Measurements from ENCODE around the gene MFSD8.
"Not testable (repeated sequence)": the region's sequence is repeated elsewhere in the genome, so short reads cannot be mapped to it uniquely, and the experiment has no call there.

MFSD8 gene

DNA sequence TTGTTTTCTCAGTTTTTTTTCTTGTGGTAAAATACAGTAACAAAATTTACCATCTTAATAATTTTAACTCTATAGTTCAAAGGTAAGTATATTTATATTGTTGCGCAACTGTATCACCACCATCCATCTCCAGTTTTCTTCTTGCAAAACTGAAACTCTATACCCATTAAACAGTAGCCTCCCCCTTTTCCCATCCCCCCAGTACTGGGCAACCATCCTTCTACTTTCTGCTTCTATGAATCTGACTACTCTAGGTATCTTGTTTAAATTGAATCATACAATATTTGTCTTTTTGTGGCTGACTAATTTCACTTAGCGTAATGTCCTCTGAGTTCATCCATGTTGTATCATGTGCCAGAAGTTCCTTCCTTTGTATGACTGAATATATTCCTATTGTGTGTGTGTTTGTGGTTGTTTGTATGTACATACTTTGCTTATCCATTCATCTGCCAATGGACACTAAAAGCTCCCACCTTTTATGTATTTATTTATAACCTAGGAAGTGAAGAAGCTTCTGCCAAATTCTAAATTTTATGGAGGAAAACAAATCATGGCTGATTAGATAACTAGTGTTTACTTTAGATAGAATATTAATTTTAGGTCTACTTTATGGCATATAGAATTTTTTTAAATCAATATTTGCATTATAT, 10.3 kb upstream of the MFSD8 start:
- Histone ChIP-seq H3K27me3 (ENCODE audit: control insufficient read depth, insufficient read depth, low read length) (no peaks in the 10 kb centered on the region), H3K9ac (ENCODE audit: low read length) (no peak overlapping the region), H3K4me1 (ENCODE audit: control insufficient read depth, low read depth, low read length) (peaks cover 6% of the 10 kb centered on the region), H3K27ac (ENCODE audit: low read length) (no peak overlapping the region), H3K9me3 (ENCODE audit: control insufficient read depth, low read depth, low read length) (no peaks in the 10 kb centered on the region), H3K4me3 (ENCODE audit: low read length) (no peak overlapping the region), H3K36me3 (ENCODE audit: control insufficient read depth, low read depth, low read length) (no peaks in the 10 kb centered on the region)

DNA sequence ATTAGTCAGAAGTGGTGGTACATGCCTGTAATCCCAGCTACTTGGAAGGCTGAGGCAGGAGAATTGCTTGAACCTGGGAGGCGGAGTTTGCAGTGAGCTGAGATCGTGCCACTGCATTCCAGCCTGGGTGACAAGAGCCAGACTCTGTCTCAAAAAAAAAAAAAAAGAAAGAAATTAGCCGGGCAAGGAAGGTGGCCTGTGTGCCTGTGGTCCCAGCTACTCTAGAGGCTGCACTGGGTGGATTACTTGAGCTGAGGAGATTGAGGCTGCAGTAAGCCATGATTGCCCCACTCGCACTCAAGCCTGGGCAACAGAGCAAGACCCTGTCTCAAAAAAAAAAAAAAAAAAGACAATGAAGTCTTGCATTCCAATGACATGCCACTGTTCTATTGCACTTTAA, 6.0 kb upstream of the MFSD8 start:
- H3K9ac ChIP-seq (ENCODE audit: low read length); H3K4me1 ChIP-seq (ENCODE audit: control insufficient read depth, low read depth, low read length); H3K27ac ChIP-seq (ENCODE audit: low read length); H3K27me3 ChIP-seq (ENCODE audit: control insufficient read depth, insufficient read depth, low read length); H3K9me3 ChIP-seq (ENCODE audit: control insufficient read depth, low read depth, low read length); H3K36me3 ChIP-seq (ENCODE audit: control insufficient read depth, low read depth, low read length); H3K4me3 ChIP-seq (ENCODE audit: low read length): not testable (repeated sequence)

DNA sequence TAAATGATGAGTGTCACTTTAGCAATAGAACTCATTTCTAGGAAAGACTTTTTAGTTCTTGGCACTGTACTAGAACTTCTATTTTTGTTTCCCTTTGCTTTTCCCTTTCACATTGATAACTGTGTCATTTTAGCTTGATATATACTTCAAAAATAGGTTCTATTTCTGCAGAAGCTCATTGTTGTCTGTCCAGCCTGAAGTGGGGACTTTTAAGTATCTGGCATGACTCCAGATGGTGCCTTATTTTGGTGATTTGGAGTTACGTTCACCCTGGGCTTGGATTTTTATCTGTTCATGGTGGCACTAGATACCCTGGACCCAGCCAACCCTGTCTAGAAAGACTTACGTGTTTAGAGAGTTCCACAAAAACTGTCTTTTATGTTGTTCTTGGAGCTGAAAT, 3.6 kb upstream of the MFSD8 start:
- Histone ChIP-seq H3K4me3 (ENCODE audit: low read length) (no peak overlapping the region), H3K9me3 (ENCODE audit: control insufficient read depth, low read depth, low read length) (no peaks in the 10 kb centered on the region), H3K27me3 (ENCODE audit: control insufficient read depth, insufficient read depth, low read length) (no peaks in the 10 kb centered on the region), H3K9ac (ENCODE audit: low read length) (no peak overlapping the region), H3K27ac (ENCODE audit: low read length) (no peak overlapping the region), H3K36me3 (ENCODE audit: control insufficient read depth, low read depth, low read length) (no peaks in the 10 kb centered on the region), H3K4me1 (ENCODE audit: control insufficient read depth, low read depth, low read length) (peaks cover 6% of the 10 kb centered on the region)

DNA sequence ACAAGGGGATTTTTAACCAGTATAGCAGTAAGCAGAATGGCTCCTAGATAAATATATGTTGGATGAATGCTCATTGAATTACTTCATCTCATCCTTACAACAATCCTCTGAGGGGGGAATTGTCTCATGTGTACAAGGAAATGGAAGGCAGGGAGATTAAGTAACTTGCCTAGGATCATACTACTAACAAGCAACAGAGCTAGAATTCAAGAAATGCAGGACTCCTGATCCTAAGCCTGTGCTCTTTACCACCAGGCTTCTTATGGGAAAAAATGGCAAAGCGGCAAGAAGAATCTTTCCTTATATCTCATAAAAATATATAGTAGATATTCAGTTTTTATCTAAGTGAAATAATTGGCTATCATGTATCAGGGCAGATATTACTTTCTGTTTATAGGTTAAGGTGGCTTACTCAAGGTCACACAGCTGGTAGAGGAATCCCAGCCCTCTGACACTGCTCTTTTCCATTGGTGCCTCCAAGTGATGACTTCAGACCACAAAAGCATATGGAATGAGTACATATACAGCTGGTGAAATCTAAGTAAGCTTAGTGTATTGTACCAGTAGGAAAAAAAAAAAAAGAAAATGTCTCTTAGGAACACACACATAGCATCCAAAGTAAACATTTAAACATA, 2.3 kb upstream of the MFSD8 start:
- Histone ChIP-seq H3K4me1 (ENCODE audit: control insufficient read depth, low read depth, low read length) (peaks cover 5% of the 10 kb centered on the region), H3K27me3 (ENCODE audit: control insufficient read depth, insufficient read depth, low read length) (no peaks in the 10 kb centered on the region), H3K36me3 (ENCODE audit: control insufficient read depth, low read depth, low read length) (no peaks in the 10 kb centered on the region), H3K4me3 (ENCODE audit: low read length) (no peak overlapping the region), H3K9me3 (ENCODE audit: control insufficient read depth, low read depth, low read length) (no peaks in the 10 kb centered on the region), H3K27ac (ENCODE audit: low read length) (no peak overlapping the region), H3K9ac (ENCODE audit: low read length) (no peak overlapping the region)

DNA sequence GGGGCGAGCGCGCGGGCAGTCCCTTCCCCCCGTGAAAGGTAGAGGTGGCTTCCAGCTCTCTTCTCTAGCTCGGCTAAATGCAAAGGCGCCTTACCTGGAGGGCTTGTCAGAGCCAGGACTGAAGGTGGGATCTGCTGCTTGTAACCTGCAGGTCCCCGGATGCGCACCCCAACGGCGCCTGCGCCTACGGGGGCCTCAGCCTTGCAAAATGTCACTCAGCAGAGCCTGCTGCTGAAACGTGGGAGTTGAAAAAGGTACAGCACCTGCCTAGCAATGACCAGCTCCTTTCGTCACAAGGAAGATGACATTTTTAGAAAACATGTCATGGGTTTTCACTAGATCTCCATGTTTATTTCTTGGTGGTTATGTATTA, 816 bp upstream of the MFSD8 start:
- H3K9me3 ChIP-seq (ENCODE audit: control insufficient read depth, low read depth, low read length) = no peaks in the 10 kb centered on the region
- no peaks in the 10 kb centered on the region for H3K4me1 ChIP-seq (ENCODE audit: control insufficient read depth, low read depth, low read length)
- no peak overlapping the region for H3K27ac ChIP-seq (ENCODE audit: low read length)
- no peaks in the 10 kb centered on the region for H3K27me3 ChIP-seq (ENCODE audit: control insufficient read depth, insufficient read depth, low read length)
- peak overlapping the region; percentile 99 for H3K4me3 ChIP-seq (ENCODE audit: low read length)
- H3K9ac ChIP-seq (ENCODE audit: low read length) = peak overlapping the region; percentile 92
- H3K36me3 ChIP-seq (ENCODE audit: control insufficient read depth, low read depth, low read length) = no peaks in the 10 kb centered on the region

DNA sequence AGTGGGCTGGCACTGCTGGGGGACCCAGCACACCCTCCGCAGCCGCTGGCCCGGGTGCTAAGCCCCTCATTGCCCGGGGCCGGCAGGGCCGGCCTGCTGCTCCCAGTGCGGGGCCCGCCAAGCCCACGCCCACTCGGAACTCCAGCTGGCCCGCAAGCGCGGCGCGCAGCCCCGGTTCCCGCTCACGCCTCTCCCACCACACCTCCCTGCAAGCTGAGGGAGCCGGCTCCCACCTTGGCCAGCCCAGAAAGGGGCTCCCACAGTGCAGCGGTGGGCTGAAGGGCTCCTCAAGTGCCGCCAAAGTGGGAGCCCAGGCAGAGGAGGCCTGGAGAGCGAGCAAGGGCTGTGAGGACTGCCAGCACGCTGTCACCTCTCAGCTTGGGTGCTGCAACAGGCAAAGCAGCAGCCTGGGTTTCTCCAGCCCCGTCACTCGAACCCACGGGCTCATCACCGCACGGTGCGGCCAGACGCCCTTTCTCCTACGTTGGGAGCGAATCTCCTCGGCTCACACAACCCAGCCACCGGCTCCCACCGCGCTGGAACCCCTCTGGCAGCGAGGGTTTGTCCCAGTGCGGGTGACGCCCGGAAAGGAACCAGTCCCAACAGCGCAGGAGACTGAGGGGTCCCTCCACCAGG, 429 bp downstream of the MFSD8 start:
- peak overlapping the region; percentile 92 for H3K9ac ChIP-seq (ENCODE audit: low read length)
- H3K27ac ChIP-seq (ENCODE audit: low read length) = peak overlapping the region; percentile 87
- not testable (repeated sequence) for H3K4me1 ChIP-seq (ENCODE audit: control insufficient read depth, low read depth, low read length)

DNA sequence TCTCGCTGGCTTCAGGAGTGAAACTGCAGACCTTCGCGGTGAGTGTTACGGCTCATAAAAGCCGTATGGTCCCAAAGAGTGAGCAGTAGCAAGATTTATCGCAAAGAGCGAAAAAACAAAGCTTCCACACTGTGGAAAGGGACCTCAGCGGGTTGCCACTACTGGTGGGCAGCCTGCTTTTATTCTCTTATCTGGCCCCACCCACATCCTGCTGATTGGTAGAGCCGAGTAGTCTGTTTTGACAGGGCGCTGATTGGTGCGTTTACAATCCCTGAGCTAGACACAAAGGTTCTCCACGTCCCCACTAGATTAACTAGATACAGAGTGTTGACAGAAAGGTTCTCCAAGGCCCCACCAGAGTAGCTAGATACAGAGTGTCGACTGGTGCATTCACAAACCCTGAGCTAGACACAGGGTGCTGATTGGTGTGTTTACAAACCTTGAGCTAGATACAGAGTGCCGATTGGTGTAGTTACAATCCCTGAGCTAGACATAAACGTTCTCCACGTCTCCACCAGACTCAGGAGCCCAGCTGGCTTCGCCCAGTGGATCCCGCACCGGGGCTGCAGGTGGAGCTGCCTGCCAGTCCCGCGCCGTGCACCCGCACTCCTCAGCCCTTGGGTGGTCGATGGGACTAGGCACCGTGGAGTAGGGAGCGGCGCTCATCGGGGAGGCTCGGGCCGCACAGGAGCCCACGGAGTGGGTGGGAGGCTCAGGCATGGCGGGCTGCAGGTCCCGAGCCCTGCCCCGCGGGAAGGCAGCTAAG, 1.2 kb downstream of the MFSD8 start:
- not testable (repeated sequence) for H3K27me3 ChIP-seq (ENCODE audit: control insufficient read depth, insufficient read depth, low read length); H3K27ac ChIP-seq (ENCODE audit: low read length); H3K9ac ChIP-seq (ENCODE audit: low read length); H3K4me1 ChIP-seq (ENCODE audit: control insufficient read depth, low read depth, low read length); H3K9me3 ChIP-seq (ENCODE audit: control insufficient read depth, low read depth, low read length); H3K36me3 ChIP-seq (ENCODE audit: control insufficient read depth, low read depth, low read length)
- H3K4me3 ChIP-seq (ENCODE audit: low read length) = peak overlapping the region; percentile 99

More for the DNA sequence above, 429 bp downstream of the MFSD8 start:
- peak overlapping the region; percentile 99 for H3K4me3 ChIP-seq (ENCODE audit: low read length)
- H3K9me3 ChIP-seq (ENCODE audit: control insufficient read depth, low read depth, low read length); H3K27me3 ChIP-seq (ENCODE audit: control insufficient read depth, insufficient read depth, low read length); H3K36me3 ChIP-seq (ENCODE audit: control insufficient read depth, low read depth, low read length): not testable (repeated sequence)

DNA sequence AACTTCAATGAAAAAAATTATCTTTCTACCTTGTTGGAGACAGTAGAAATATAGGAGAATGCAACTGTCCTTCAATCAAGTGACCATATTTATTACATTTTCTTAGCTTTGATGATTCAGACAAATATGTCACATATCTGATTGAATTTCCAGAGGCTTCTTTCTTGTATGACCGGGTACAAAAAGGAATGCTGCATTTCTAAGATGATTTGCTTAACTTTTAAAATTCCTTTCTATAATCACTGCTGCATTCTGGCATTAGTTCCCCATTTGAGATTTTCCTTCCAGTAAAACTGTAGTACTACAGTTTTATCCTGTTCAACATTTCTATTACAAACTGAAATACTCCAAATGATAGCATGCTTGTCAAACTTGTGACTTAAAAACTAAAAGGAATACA, 5.2 kb downstream of the MFSD8 start:
- Histone ChIP-seq H3K4me1 (ENCODE audit: control insufficient read depth, low read depth, low read length) (no peaks in the 10 kb centered on the region), H3K9me3 (ENCODE audit: control insufficient read depth, low read depth, low read length) (no peaks in the 10 kb centered on the region), H3K27ac (ENCODE audit: low read length) (no peak overlapping the region), H3K27me3 (ENCODE audit: control insufficient read depth, insufficient read depth, low read length) (no peaks in the 10 kb centered on the region), H3K36me3 (ENCODE audit: control insufficient read depth, low read depth, low read length) (peaks cover 6% of the 10 kb centered on the region), H3K4me3 (ENCODE audit: low read length) (no peak overlapping the region), H3K9ac (ENCODE audit: low read length) (no peak overlapping the region)

DNA sequence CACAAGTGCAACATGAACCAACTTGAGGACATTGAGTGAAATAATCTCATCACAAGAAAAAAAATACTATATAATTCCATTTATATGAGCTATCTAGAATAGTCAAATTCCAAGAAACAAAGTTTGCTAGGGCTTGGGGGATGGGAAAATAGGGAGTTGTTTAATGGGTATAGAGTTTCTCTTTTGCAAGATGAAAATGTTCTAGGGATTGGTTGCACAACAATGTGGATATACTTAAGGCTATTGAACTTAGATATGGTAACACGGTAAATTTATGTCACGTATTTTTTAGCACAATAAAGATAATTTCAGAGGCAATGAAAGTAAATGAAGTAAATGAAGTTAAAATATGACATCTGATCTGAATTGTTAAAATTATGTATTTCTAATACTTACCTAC, 7.9 kb downstream of the MFSD8 start:
- Histone ChIP-seq H3K36me3 (ENCODE audit: control insufficient read depth, low read depth, low read length) (peaks cover 6% of the 10 kb centered on the region), H3K9me3 (ENCODE audit: control insufficient read depth, low read depth, low read length) (no peaks in the 10 kb centered on the region), H3K4me3 (ENCODE audit: low read length) (no peak overlapping the region), H3K4me1 (ENCODE audit: control insufficient read depth, low read depth, low read length) (no peaks in the 10 kb centered on the region), H3K27me3 (ENCODE audit: control insufficient read depth, insufficient read depth, low read length) (no peaks in the 10 kb centered on the region), H3K9ac (ENCODE audit: low read length) (no peak overlapping the region), H3K27ac (ENCODE audit: low read length) (no peak overlapping the region)

DNA sequence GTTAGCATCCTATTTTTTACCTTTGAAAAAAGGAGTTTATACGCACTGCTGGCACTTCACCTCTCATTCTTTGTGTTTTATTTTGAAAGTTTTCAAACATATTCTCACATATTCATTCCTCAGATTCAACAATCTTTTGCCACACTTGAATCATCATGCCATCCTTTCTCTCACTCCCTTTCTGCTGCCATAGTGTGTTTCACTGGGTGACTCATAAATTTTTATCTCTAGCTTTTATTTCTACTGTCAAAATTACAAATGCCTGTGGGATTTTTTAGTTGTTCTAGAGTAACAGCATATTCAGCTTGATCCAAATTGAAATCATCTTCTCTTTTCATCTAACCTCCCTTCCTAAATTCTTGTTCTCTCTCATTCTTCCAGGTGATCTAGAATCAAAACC, 28.0 kb downstream of the MFSD8 start:
- H3K27ac ChIP-seq (ENCODE audit: low read length) = no peak overlapping the region
- H3K4me1 ChIP-seq (ENCODE audit: control insufficient read depth, low read depth, low read length) = no peaks in the 10 kb centered on the region
- no peak overlapping the region for H3K4me3 ChIP-seq (ENCODE audit: low read length)
- H3K9ac ChIP-seq (ENCODE audit: low read length) = no peak overlapping the region
- H3K9me3 ChIP-seq (ENCODE audit: control insufficient read depth, low read depth, low read length) = no peaks in the 10 kb centered on the region
- H3K36me3 ChIP-seq (ENCODE audit: control insufficient read depth, low read depth, low read length) = peaks cover 9% of the 10 kb centered on the region
- H3K27me3 ChIP-seq (ENCODE audit: control insufficient read depth, insufficient read depth, low read length) = no peaks in the 10 kb centered on the region

DNA sequence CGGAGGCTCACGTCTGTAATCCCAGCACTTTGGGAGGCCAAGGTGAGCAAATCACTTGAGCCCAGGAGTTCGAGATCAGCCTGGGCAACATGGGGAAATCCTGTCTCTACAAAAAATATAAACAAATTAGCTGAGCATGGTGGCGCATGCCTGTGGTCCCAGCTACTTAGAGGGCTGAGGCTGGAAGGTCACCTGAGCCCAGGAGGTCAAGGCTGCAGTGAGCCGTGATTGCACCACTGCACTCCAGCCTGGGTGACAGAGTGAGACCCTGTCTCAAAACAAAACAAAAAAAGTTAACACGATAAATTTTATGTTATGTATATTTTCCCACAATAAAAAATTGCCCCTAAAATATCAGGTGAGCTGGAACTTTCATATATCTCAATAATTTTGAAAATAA, 33.1 kb downstream of the MFSD8 start:
- not testable (repeated sequence) for H3K4me3 ChIP-seq (ENCODE audit: low read length); H3K27ac ChIP-seq (ENCODE audit: low read length); H3K9me3 ChIP-seq (ENCODE audit: control insufficient read depth, low read depth, low read length); H3K4me1 ChIP-seq (ENCODE audit: control insufficient read depth, low read depth, low read length); H3K9ac ChIP-seq (ENCODE audit: low read length); H3K36me3 ChIP-seq (ENCODE audit: control insufficient read depth, low read depth, low read length); H3K27me3 ChIP-seq (ENCODE audit: control insufficient read depth, insufficient read depth, low read length)

All from iPS-18a (cell line).